Vagina (tissue), 2 donors: Measurements from ENCODE around the gene SRSF9. TPM values are rescaled to one million over a fixed set of nuclear protein-coding genes. Genes with fewer than 3 reads are reported as not detected.

Experiments
- DNase-seq, 2 donors: peaks; one replicate each; pipeline ENCODE4 v3.0.0-alpha.2; 2017; ENCODE audit errors: extremely low spot score in 2 of 2
- H3K27ac ChIP-seq: fragments of 200-600 bp; sonication (generic); one replicate; pipeline ENCODE4 v1.5.1; 2019
- H3K27me3 ChIP-seq: fragments of 200-600 bp; sonication (generic); one replicate; pipeline ENCODE4 v1.5.1; 2019
- H3K36me3 ChIP-seq, 2 donors: fragments of 200-600 bp; sonication (generic); one replicate each; pipeline ENCODE4 v1.5.1; 2017 to 2019
- H3K4me1 ChIP-seq: fragments of 200-600 bp; sonication (generic); one replicate; pipeline ENCODE4 v1.5.1; 2019
- H3K4me3 ChIP-seq, 2 donors: fragments of 200-600 bp; sonication (generic); 1 replicate in 1 of 2; 2 replicates in 1 of 2; pipeline ENCODE4 v1.5.1; 2016 to 2019
- H3K9me3 ChIP-seq: fragments of 200-600 bp; sonication (generic); one replicate; pipeline ENCODE4 v1.5.1; 2019
- POLR2A ChIP-seq, 2 donors: fragments of 450-650 bp; IDR thresholded peaks; one replicate each; pipeline ENCODE4 v1.6.1; 2017; ENCODE audit warnings: antibody characterized with exemption in 2 of 2, mild to moderate bottlenecking in 2 of 2, moderate library complexity in 2 of 2
- POLR2AphosphoS5 ChIP-seq, 2 donors: sonication (generic); formaldehyde crosslinking; IDR thresholded peaks; one replicate each; pipeline ENCODE4 v1.9.0; 2017; ENCODE audit warnings: antibody characterized with exemption in 2 of 2, mild to moderate bottlenecking in 2 of 2, low read depth in 1 of 2; ENCODE audit not compliant: insufficient read depth in 1 of 2
- intact Hi-C: fragments of 100-400 bp; cut with DNase I; formaldehyde crosslinking; loops from one replicate; pipeline ENCODE4 v1.15.1; 2023
- small RNA-seq: library from RNA; depleted of rRNA; stranded (forward); fragments of <200 nt; gene quantifications from one replicate; pipeline ENCODE3, GENCODE V24; 2016
- total RNA-seq: library from RNA; depleted of rRNA; stranded (reverse); fragments of >200 nt; gene quantifications from one replicate; pipeline ENCODE4 v1.2.3, GENCODE V29; 2016
- TF ChIP-seq, protein P1 (sequence below), 3 experiments: fragments of 450-650 bp in 2 of 3; fragments of 200-600 bp in 1 of 3; sonication (generic) in 1 of 3; IDR thresholded peaks; one replicate each; pipeline ENCODE4 v1.5.1; 2017 to 2019; ENCODE audit warnings: antibody characterized with exemption in 3 of 3, mild to moderate bottlenecking in 2 of 3, moderate library complexity in 2 of 3

Gene SRSF9
- total RNA-seq, 1 donor from 2014 or later: 105 TPM

DNA sequence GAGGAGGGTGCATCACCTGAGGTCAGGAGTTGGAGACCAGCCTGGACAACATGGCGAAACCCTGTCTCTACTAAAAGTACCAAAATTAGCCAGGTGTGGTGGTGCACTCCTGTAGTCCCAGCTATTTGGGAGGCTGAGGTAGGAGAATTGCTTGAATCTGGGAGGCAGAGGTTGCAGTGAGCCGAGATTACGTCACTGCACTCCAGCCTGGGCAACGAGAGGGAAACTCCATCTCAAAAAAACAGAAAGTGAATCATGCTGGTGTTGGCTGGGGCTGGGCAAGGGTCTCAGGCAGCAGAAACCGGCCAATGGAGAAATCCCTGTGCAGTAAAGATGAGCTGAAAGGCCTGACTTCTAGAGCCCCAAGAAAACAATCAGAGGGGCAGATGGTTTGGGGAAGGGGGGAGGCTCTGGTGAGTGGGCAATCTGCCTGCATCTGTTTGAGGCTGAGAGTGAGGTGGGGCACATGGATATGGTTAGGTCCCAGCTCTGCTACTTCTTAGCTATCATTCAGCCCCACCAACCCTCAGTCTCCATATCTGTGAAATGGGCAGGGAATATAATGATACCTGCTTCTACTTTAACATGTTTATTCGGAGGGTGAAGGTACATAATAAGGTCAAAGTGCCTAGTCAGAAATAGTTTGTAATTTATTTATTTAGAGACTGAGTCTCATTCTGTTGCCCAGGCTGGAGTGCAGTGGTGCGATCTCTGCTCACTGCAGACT lies 52.9 kb downstream of the SRSF9 start:
- H3K4me3 ChIP-seq: no peak overlapping the region
- no peaks in the 10 kb centered on the region for H3K27me3 ChIP-seq
- no peaks in the 10 kb centered on the region for H3K4me1 ChIP-seq
- no peak overlapping the region for H3K27ac ChIP-seq
- no peak for DNase-seq
- no peaks in the 10 kb centered on the region for H3K9me3 ChIP-seq
- intact Hi-C loops: no loop called here
- H3K36me3 ChIP-seq: no peaks in the 10 kb centered on the region
- no peak for TF ChIP-seq POLR2AphosphoS5 (IDR thresholded peaks at IDR 0.05; ENCODE audit: insufficient read depth in 1 of 2, low read depth in 1 of 2)
- TF ChIP-seq, protein P1, sequence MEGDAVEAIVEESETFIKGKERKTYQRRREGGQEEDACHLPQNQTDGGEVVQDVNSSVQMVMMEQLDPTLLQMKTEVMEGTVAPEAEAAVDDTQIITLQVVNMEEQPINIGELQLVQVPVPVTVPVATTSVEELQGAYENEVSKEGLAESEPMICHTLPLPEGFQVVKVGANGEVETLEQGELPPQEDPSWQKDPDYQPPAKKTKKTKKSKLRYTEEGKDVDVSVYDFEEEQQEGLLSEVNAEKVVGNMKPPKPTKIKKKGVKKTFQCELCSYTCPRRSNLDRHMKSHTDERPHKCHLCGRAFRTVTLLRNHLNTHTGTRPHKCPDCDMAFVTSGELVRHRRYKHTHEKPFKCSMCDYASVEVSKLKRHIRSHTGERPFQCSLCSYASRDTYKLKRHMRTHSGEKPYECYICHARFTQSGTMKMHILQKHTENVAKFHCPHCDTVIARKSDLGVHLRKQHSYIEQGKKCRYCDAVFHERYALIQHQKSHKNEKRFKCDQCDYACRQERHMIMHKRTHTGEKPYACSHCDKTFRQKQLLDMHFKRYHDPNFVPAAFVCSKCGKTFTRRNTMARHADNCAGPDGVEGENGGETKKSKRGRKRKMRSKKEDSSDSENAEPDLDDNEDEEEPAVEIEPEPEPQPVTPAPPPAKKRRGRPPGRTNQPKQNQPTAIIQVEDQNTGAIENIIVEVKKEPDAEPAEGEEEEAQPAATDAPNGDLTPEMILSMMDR (IDR thresholded peaks at IDR 0.05): no peak
- TF ChIP-seq POLR2A (IDR thresholded peaks at IDR 0.05): no peak

DNA sequence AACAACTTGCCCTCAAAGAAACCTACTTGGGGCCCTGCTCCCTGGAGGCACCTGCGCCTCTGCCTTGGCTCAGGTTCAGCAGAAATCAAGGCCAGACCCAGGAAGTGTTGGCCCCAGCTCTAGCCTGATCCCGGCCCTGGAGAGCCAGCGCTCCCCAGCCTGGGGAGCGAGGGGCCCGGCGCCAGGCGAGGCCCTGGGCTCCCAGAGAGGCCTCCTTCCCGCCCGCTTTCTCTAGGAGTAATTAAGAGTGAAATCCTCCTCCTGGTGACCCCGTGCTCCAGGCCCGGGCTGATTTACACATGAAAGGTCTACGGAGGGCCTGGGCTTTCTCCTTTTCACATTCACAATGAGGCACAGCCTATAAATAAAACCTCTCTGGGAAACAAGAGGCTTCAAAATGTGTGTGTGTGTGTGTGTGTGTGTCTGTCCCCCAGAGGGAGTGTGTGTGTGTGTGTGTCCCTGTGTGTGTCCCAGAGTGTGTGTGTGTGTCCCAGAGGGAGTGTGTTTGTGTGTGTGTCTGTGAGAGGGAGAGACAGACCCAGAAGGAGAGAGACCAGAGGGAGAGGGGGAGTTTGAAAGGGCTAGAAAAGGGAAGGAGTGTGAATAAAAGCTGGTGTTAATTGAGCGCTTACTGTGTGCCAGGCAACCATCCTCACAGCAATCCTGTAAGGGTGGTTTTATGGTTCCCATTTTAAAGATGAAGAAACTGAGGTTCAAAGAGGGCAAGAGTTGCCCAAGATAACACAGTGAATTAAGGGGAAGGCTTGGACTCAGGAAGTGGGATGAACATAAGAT lies 55.5 kb downstream of the SRSF9 start:
- Histone ChIP-seq H3K27ac (no peak overlapping the region), H3K4me3 (no peak overlapping the region), H3K27me3 (no peaks in the 10 kb centered on the region), H3K9me3 (no peaks in the 10 kb centered on the region), H3K36me3 (no peaks in the 10 kb centered on the region), H3K4me1 (no peaks in the 10 kb centered on the region)
- intact Hi-C loops: no loop called here
- TF ChIP-seq POLR2A (IDR thresholded peaks at IDR 0.05) (no peak), POLR2AphosphoS5 (IDR thresholded peaks at IDR 0.05; ENCODE audit: insufficient read depth in 1 of 2, low read depth in 1 of 2) (no peak)
- TF ChIP-seq, protein P1 (IDR thresholded peaks at IDR 0.05): no peak
- no peak for DNase-seq

DNA sequence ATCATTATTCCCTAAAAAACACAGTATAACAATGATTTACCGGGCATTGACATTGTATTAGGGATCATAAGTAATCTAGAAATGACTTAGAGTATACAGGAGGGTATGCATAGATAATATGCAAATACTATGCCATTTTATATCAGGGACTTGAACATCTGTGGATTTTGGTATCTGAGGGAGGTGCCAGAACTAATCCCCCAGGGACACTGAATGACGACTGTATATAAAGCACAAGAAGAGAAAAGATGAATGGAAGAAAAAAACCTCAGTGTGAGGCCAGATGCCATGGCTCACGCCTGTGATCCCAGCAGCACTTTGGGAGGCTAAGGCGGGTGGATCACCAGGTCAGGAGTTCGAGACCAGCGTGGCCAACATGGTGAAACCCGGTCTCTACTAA lies 57.1 kb downstream of the SRSF9 start:
- Histone ChIP-seq H3K9me3 (no peaks in the 10 kb centered on the region), H3K4me3 (no peak overlapping the region), H3K27me3 (no peaks in the 10 kb centered on the region), H3K4me1 (no peaks in the 10 kb centered on the region), H3K36me3 (no peaks in the 10 kb centered on the region), H3K27ac (no peak overlapping the region)
- no peak for TF ChIP-seq POLR2AphosphoS5 (IDR thresholded peaks at IDR 0.05; ENCODE audit: insufficient read depth in 1 of 2, low read depth in 1 of 2)
- TF ChIP-seq, protein P1 (IDR thresholded peaks at IDR 0.05): no peak
- no peak for TF ChIP-seq POLR2A (IDR thresholded peaks at IDR 0.05)
- no peak for DNase-seq
- intact Hi-C loops: no loop called here

Small RNA genes lying within 50 kb of the gene (small RNA-seq; reads per million reads assigned to genes)
- not detected for gene RF00019

Other genes starting within 250 kb of the SRSF9 start
- gene PXN, start 204.0 kb downstream of the SRSF9 start, total RNA-seq: 95.3 TPM
- gene RNU4-2, start 177.8 kb downstream of the SRSF9 start, total RNA-seq: under 0.01 TPM
- gene RNU4-1, start 176.5 kb downstream of the SRSF9 start, total RNA-seq: under 0.01 TPM
- not detected for gene SIRT4, start 167.4 kb downstream of the SRSF9 start, total RNA-seq
- not detected for gene PLA2G1B, start 142.0 kb downstream of the SRSF9 start, total RNA-seq
- 3.7 TPM for gene MSI1, start 100.6 kb downstream of the SRSF9 start, total RNA-seq
- gene COX6A1, start 31.6 kb downstream of the SRSF9 start, total RNA-seq: 928 TPM
- 3.9 TPM for gene TRIAP1, start 23.4 kb downstream of the SRSF9 start, total RNA-seq
- gene GATC, start 23.3 kb downstream of the SRSF9 start, total RNA-seq: 15.5 TPM
- 318 TPM for gene DYNLL1, start 26.4 kb upstream of the SRSF9 start, total RNA-seq
- gene COQ5, start 59.4 kb upstream of the SRSF9 start, total RNA-seq: 18.4 TPM
- gene RNF10, start 64.6 kb upstream of the SRSF9 start, total RNA-seq: 161 TPM
- gene POP5, start 111.7 kb upstream of the SRSF9 start, total RNA-seq: 35.6 TPM
- gene CABP1, start 170.9 kb upstream of the SRSF9 start, total RNA-seq: 0.49 TPM
- 33.1 TPM for gene MLEC, start 217.4 kb upstream of the SRSF9 start, total RNA-seq
- 16.0 TPM for gene UNC119B, start 240.7 kb upstream of the SRSF9 start, total RNA-seq